GM19351 (cell line): ENCODE results near the gene SPIN1.
"Not testable (repeated sequence)": the region's sequence is repeated elsewhere in the genome, so short reads cannot be mapped to it uniquely, and the experiment has no call there.

Experiments used
- ATAC-seq: cut with Tn5 transposase; IDR thresholded peaks from one replicate; pipeline ENCODE4 v1.9.1; 2021; ENCODE audit warnings: mild to moderate bottlenecking, moderate library complexity; ENCODE audit not compliant: unreplicated experiment

Gene SPIN1

GRCh38 chr9:88388203-88388885 lies at the start of gene SPIN1:
TSS of gene SPIN1 (plus strand) at chr9:88388444. CDS start at chr9:88426540, 38,096 bp downstream.
- peak; percentile 77 for ATAC-seq

GRCh38 chr9:88339317-88339716 lies 48.9 kb upstream of the SPIN1 start:
- no peak for ATAC-seq

GRCh38 chr9:88342246-88342645 lies 46.0 kb upstream of the SPIN1 start:
- ATAC-seq, result no peak

GRCh38 chr9:88344013-88344412 lies 44.2 kb upstream of the SPIN1 start:
- ATAC-seq, result no peak

GRCh38 chr9:88350354-88350753 lies 37.9 kb upstream of the SPIN1 start:
- not testable (repeated sequence) for ATAC-seq

GRCh38 chr9:88355166-88355565 lies 33.1 kb upstream of the SPIN1 start:
- no peak for ATAC-seq

GRCh38 chr9:88357250-88357649 lies 31.0 kb upstream of the SPIN1 start:
- not testable (repeated sequence) for ATAC-seq

GRCh38 chr9:88358723-88359122 lies 29.5 kb upstream of the SPIN1 start:
- no peak for ATAC-seq

GRCh38 chr9:88359974-88360373 lies 28.3 kb upstream of the SPIN1 start:
- ATAC-seq, result no peak

- no peak for ATAC-seq
These were observed 25.6 kb upstream of the SPIN1 start for GRCh38 chr9:88362681-88363080.

- ATAC-seq, result no peak
These were observed 24.6 kb upstream of the SPIN1 start for GRCh38 chr9:88363661-88364060.

GRCh38 chr9:88364706-88365105 lies 23.5 kb upstream of the SPIN1 start:
- no peak for ATAC-seq

GRCh38 chr9:88370346-88370745 lies 17.9 kb upstream of the SPIN1 start:
- ATAC-seq, result no peak

- ATAC-seq, result no peak
These were observed 16.1 kb upstream of the SPIN1 start for GRCh38 chr9:88372103-88372654.

GRCh38 chr9:88373045-88373444 lies 15.2 kb upstream of the SPIN1 start:
- ATAC-seq, result no peak

GRCh38 chr9:88378317-88378716 lies 9.9 kb upstream of the SPIN1 start:
- no peak for ATAC-seq

GRCh38 chr9:88379352-88379751 lies 8.9 kb upstream of the SPIN1 start:
- ATAC-seq, result no peak

GRCh38 chr9:88380118-88380517 lies 8.1 kb upstream of the SPIN1 start:
- no peak for ATAC-seq

GRCh38 chr9:88381322-88381721 lies 6.9 kb upstream of the SPIN1 start:
- ATAC-seq, result not testable (repeated sequence)

- ATAC-seq, result no peak
These were observed 5.1 kb upstream of the SPIN1 start for GRCh38 chr9:88383176-88383575.

- not testable (repeated sequence) for ATAC-seq
These were observed 2.1 kb upstream of the SPIN1 start for GRCh38 chr9:88386137-88386536.

GRCh38 chr9:88387036-88387551 lies 1.1 kb upstream of the SPIN1 start:
- ATAC-seq, result no peak
